ENCODE results near the gene YIF1A.
A peak's percentile ranks its signal among the peaks of the same experiment; 100 is the strongest.
"Not testable (repeated sequence)": the region's sequence is repeated elsewhere in the genome, so short reads cannot be mapped to it uniquely, and the experiment has no call there.

Gene YIF1A

DNA sequence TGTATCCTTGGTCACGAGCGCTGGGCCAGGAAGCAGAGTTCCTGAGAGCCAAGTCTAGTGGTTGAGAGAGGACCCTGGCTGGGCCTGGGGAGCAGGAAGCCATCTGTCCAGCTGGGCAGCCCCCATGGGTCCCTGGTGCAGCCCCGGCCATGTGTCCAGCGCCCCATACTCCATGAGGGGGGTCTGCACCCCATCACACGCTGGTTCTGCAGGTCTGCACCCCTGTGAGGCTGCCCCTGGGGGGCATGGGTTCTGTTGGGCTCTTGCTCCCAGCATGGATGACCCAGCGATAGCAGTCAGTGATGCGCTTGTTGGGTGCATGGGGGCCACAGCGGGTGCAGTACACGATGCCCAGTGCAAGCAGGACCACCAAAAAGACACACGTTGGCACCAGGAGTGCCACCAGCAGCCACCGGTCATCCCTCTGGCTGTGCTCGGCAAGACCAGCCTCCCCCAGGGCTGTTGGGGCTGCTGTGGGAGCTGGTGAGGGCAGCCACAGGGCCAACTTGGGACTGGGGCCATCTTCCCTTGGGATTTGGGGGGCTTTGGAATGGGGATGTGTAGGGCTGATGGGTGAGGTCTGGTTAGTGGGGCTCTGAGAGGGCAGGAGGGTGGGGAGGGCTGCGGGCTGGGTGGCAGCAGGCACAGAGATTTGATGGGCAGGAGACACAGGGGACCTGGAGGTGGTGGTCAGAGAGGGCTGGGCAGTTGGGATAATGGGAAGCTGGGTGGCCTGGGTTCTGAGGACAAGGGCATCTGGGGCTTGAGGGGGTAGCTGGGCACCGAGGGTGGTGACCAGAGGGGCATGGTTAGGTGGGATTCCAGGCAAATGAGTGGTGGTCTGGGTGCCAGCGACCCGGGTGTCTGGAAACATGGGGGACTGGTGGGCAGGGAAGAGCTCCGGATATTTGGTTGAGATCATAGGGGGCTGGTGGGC, 25.9 kb upstream of the YIF1A start:
- Histone ChIP-seq H3K27ac (ENCODE audit: low read length) (no peak overlapping the region), H3K4me3 (ENCODE audit: low read length) (no peak overlapping the region), H3K9ac (ENCODE audit: low read depth, low read length) (no peak overlapping the region), H3K36me3 (ENCODE audit: insufficient read depth, low read depth, low read length) (no peaks in the 10 kb centered on the region), H3K9me3 (ENCODE audit: insufficient read depth, low read depth, low read length) (no peaks in the 10 kb centered on the region), H3K27me3 (ENCODE audit: insufficient read depth, low read length) (peaks cover 17% of the 10 kb centered on the region), H3K4me1 (ENCODE audit: insufficient read depth, low read length) (peaks cover 19% of the 10 kb centered on the region)

DNA sequence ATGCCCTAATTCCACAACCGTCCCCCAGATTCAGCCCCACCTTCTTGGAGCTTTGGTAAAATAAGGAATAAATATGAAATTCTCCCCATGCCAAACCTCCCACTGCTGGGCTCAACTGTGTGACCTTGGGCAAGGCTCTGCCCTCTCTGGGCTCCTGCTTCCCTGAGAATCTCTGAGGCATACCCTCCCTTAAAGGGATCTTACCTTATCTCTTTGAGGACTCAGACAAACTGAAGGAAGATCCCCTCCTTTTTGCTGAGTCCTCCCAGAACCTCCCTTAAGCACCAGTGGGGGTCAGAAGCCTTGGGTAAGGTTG, 25.2 kb upstream of the YIF1A start:
- no peaks in the 10 kb centered on the region for H3K9me3 ChIP-seq (ENCODE audit: insufficient read depth, low read depth, low read length)
- H3K4me3 ChIP-seq (ENCODE audit: low read length): peak overlapping the region; percentile 90; the same call in 1 of the 2 replicates
- H3K36me3 ChIP-seq (ENCODE audit: insufficient read depth, low read depth, low read length): no peaks in the 10 kb centered on the region
- H3K4me1 ChIP-seq (ENCODE audit: insufficient read depth, low read length): peaks cover 19% of the 10 kb centered on the region
- H3K27ac ChIP-seq (ENCODE audit: low read length): no peak overlapping the region
- H3K9ac ChIP-seq (ENCODE audit: low read depth, low read length): peak overlapping the region; percentile 67; the same call in 1 of the 2 replicates
- H3K27me3 ChIP-seq (ENCODE audit: insufficient read depth, low read length): peaks cover 18% of the 10 kb centered on the region

DNA sequence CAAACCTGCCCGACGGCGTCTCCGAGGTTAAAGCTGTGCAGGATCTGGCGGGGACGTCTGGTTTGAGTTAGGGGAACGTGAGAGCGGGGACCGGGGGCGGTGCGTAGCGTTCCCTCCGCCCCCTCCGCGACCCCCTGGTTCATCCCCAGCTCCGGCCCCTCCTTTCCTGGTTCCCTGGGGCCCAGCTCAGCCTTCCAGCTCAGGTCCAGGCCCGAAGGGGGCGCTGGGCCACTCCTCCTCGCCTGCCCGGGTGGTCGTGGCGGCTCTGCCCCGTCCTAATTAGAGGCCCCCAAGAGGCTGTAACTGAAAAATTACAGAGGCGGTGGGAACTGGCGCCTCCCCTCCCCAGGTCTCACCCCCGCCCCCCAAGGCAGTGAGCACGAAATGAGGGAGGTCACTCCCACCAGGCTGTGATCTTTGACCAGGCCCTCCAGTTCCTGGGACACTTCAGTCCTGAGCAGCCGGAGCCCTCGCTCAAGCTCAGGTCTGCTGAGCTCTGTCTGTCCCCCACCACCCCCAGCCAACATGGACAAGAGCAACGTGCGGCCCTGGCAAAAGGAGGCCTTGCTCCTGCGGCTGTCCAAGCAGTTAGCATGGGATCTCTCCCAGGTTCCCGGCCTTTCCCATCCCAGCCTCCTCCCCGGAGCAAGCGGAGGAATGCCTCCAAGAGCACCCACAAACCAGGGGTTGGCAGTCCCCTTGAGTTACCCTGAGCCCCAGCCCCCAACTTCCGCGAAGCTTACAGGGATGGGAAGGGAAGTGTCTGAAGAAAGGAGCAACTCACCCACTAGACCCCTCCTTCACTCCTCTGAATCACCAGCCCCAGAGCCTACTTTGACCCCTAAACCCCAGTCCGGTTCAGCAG, 24.6 kb upstream of the YIF1A start:
- peaks cover 18% of the 10 kb centered on the region for H3K4me1 ChIP-seq (ENCODE audit: insufficient read depth, low read length)
- H3K36me3 ChIP-seq (ENCODE audit: insufficient read depth, low read depth, low read length): no peaks in the 10 kb centered on the region
- H3K9ac ChIP-seq (ENCODE audit: low read depth, low read length): peak overlapping the region; percentile 67; the same call in 1 of the 2 replicates
- no peak overlapping the region for H3K27ac ChIP-seq (ENCODE audit: low read length)
- peaks cover 18% of the 10 kb centered on the region for H3K27me3 ChIP-seq (ENCODE audit: insufficient read depth, low read length)
- H3K4me3 ChIP-seq (ENCODE audit: low read length): peak overlapping the region; percentile 90
- H3K9me3 ChIP-seq (ENCODE audit: insufficient read depth, low read depth, low read length): no peaks in the 10 kb centered on the region

DNA sequence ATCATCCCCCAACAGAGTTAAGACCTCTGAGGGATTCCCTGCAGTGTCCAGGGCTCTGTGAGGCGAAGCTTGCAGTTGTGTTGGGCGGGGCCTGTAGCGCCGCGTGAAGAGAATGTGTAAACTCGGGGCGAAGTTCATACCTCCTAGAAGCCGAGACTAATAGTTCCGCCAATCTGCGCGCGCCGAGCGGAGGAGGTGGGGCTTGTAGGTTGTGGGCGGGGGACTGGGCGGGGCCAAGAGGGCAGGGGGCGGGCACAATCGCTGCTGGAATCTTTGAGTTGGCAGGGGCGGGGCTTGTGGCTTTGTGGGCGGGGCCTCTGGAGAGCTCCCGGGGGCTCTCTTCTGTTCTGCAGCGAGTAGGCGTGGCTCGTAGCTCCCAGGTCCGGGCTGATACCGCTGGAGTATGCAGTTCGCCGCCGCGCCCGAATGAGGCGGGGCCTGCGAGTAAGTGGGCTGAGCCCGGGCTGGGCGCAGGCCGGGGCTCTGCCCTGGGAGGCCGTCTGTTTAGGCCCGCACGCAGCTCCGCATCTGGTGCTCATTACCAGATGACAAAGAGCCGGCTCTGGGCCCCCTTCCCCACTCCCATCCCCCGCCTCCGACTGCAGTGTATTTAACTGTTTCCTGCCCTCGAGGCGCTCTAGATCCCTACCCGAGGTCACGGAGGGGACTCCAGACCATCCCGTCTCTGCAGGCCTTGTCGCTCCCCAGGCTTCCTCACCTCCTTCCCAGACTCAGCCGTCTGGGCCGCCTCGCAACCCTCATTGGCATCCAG, 23.8 kb upstream of the YIF1A start:
- Histone ChIP-seq H3K4me3 (ENCODE audit: low read length) (peak overlapping the region; percentile 90), H3K4me1 (ENCODE audit: insufficient read depth, low read length) (peaks cover 11% of the 10 kb centered on the region; the same call in 1 of the 2 replicates), H3K9me3 (ENCODE audit: insufficient read depth, low read depth, low read length) (no peaks in the 10 kb centered on the region), H3K9ac (ENCODE audit: low read depth, low read length) (peak overlapping the region; percentile 67; the same call in 1 of the 2 replicates), H3K27ac (ENCODE audit: low read length) (no peak overlapping the region), H3K27me3 (ENCODE audit: insufficient read depth, low read length) (peaks cover 18% of the 10 kb centered on the region), H3K36me3 (ENCODE audit: insufficient read depth, low read depth, low read length) (no peaks in the 10 kb centered on the region)

GRCh38 chr11:66311965-66312548, 23.1 kb upstream of the YIF1A start:
- H3K9ac ChIP-seq (ENCODE audit: low read depth, low read length): peak overlapping the region; percentile 65; the same call in 1 of the 2 replicates
- no peaks in the 10 kb centered on the region for H3K9me3 ChIP-seq (ENCODE audit: insufficient read depth, low read depth, low read length)
- H3K4me1 ChIP-seq (ENCODE audit: insufficient read depth, low read length): peaks cover 5% of the 10 kb centered on the region; the same call in 1 of the 2 replicates

GRCh38 chr11:66311470-66311964, 22.6 kb upstream of the YIF1A start:
- Histone ChIP-seq H3K36me3 (ENCODE audit: insufficient read depth, low read depth, low read length) (no peaks in the 10 kb centered on the region), H3K4me1 (ENCODE audit: insufficient read depth, low read length) (peaks cover 5% of the 10 kb centered on the region; the same call in 1 of the 2 replicates), H3K27ac (ENCODE audit: low read length) (no peak overlapping the region), H3K27me3 (ENCODE audit: insufficient read depth, low read length) (peaks cover 20% of the 10 kb centered on the region), H3K4me3 (ENCODE audit: low read length) (peak overlapping the region; percentile 90; the same call in 1 of the 2 replicates), H3K9me3 (ENCODE audit: insufficient read depth, low read depth, low read length) (no peaks in the 10 kb centered on the region), H3K9ac (ENCODE audit: low read depth, low read length) (peak overlapping the region; percentile 65; the same call in 1 of the 2 replicates)

More at GRCh38 chr11:66311965-66312548, 23.1 kb upstream of the YIF1A start:
- Histone ChIP-seq H3K27me3 (ENCODE audit: insufficient read depth, low read length) (peaks cover 22% of the 10 kb centered on the region), H3K27ac (ENCODE audit: low read length) (no peak overlapping the region), H3K4me3 (ENCODE audit: low read length) (peak overlapping the region; percentile 90), H3K36me3 (ENCODE audit: insufficient read depth, low read depth, low read length) (no peaks in the 10 kb centered on the region)

DNA sequence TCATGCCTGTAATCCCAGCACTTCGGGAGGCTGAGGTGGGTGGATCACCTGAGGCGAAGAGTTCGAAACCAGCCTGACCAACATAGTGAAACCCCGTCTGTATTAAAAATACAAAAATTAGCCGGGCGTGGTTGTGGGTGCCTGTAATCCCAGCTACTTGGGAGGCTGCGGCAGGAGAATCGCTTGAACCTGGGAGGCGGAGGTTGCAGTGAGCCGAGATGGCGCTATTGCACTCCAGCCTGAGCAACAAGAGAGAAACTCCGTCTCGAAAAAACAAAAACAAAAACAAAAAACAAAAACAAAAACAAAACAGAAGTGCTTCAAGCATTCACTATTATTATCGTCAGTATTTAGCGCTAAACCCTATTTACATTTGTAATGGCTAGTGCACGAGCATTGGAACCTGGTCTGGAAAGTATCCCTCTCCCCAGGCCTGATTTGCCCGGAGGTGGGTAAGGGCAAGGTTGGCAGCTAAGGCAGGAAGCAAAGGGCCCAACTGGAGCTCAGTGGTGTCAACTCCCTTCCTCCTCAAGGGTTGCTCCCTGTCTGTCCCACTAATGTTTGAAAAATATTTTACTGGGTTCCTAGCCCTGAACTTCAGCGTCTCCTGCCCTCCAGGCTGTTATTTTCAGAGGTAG, 22.0 kb upstream of the YIF1A start:
- H3K27me3 ChIP-seq (ENCODE audit: insufficient read depth, low read length): peaks cover 14% of the 10 kb centered on the region
- H3K9me3 ChIP-seq (ENCODE audit: insufficient read depth, low read depth, low read length); H3K27ac ChIP-seq (ENCODE audit: low read length); H3K4me3 ChIP-seq (ENCODE audit: low read length); H3K9ac ChIP-seq (ENCODE audit: low read depth, low read length); H3K4me1 ChIP-seq (ENCODE audit: insufficient read depth, low read length); H3K36me3 ChIP-seq (ENCODE audit: insufficient read depth, low read depth, low read length): not testable (repeated sequence)

DNA sequence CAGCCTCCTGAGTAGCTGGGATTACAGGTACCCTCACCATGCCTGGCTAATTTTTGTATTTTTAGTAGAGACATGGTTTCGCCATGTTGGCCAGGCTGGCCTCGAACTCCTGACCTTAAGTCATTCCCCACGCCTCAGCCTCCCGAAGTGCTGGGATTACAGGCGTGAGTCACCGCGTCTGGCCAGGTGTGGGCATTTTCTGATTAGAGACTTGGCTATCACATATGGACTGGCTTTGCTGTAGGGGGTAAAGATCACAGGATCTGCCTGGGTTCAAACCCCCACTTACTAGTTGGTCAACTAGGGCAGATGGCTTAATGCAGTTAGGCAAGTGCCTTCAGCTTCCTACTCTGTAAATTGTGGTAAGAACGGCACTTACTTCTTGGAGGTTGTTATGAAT, 21.4 kb upstream of the YIF1A start:
- Histone ChIP-seq H3K36me3 (ENCODE audit: insufficient read depth, low read depth, low read length) (no peaks in the 10 kb centered on the region), H3K9me3 (ENCODE audit: insufficient read depth, low read depth, low read length) (no peaks in the 10 kb centered on the region), H3K9ac (ENCODE audit: low read depth, low read length) (no peak overlapping the region), H3K4me3 (ENCODE audit: low read length) (no peak overlapping the region), H3K4me1 (ENCODE audit: insufficient read depth, low read length) (peaks cover 5% of the 10 kb centered on the region; the same call in 1 of the 2 replicates), H3K27me3 (ENCODE audit: insufficient read depth, low read length) (peaks cover 8% of the 10 kb centered on the region; the same call in 1 of the 2 replicates), H3K27ac (ENCODE audit: low read length) (no peak overlapping the region)

DNA sequence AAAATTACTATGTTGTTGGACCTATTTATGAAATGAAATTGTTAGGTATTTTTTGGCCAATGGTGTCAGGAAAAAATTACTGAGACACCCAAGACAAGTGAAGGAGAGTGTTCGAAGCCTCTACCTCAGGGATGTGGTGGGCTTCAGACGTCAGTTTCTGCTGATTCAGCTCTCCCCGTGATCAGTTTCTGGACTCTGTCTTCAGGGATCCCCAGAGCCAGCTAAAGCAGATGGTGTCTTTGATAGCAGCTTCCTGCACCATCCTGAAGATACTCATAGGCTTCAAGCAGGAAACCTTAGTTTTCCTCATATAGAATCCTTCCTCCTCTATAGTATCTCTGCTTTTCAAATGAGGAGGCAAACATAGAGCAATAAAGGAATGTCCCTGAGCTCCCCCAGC, 20.5 kb upstream of the YIF1A start:
- H3K9ac ChIP-seq (ENCODE audit: low read depth, low read length): no peak overlapping the region; the same call in 1 of the 2 replicates

GRCh38 chr11:66302656-66303055, 13.7 kb upstream of the YIF1A start:
- peaks cover 2% of the 10 kb centered on the region; the same call in 1 of the 2 replicates for H3K27me3 ChIP-seq (ENCODE audit: insufficient read depth, low read length)
- H3K4me3 ChIP-seq (ENCODE audit: low read length): no peak overlapping the region
- no peak overlapping the region for H3K9ac ChIP-seq (ENCODE audit: low read depth, low read length)
- H3K27ac ChIP-seq (ENCODE audit: low read length): no peak overlapping the region
- H3K4me1 ChIP-seq (ENCODE audit: insufficient read depth, low read length): no peaks in the 10 kb centered on the region; the same call in 1 of the 2 replicates
- H3K36me3 ChIP-seq (ENCODE audit: insufficient read depth, low read depth, low read length): no peaks in the 10 kb centered on the region
- no peaks in the 10 kb centered on the region for H3K9me3 ChIP-seq (ENCODE audit: insufficient read depth, low read depth, low read length)

More for the DNA sequence above, 20.5 kb upstream of the YIF1A start:
- Histone ChIP-seq H3K27ac (ENCODE audit: low read length) (no peak overlapping the region), H3K4me1 (ENCODE audit: insufficient read depth, low read length) (peaks cover 5% of the 10 kb centered on the region; the same call in 1 of the 2 replicates), H3K27me3 (ENCODE audit: insufficient read depth, low read length) (peaks cover 7% of the 10 kb centered on the region; the same call in 1 of the 2 replicates), H3K4me3 (ENCODE audit: low read length) (no peak overlapping the region), H3K9me3 (ENCODE audit: insufficient read depth, low read depth, low read length) (no peaks in the 10 kb centered on the region), H3K36me3 (ENCODE audit: insufficient read depth, low read depth, low read length) (no peaks in the 10 kb centered on the region)
